ENCODE results near the gene KIF1A.

KIF1A gene

DNA sequence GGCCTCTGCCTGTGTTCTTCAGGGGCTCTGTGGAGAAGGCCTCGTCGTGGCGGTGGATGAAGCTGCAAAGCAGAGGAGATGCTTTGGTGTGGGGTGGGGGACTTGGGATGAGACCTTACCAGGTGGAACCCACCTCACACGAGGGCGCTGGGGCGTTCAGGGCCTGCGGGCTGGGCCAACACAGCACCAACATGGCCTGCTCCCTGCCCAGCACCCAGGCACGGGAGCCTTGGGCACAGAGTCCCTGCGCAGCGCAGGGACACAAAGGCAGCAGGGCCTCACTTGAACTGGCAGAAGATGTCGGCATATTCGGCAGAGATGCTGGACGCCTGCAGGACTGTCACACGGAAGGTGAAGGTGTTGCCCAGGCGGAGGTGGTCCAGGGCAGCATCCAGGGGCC lies 74.6 kb downstream of the KIF1A start:
- no peak overlapping the region for H3K4me3 ChIP-seq (ENCODE audit: low read length)
- TF ChIP-seq, protein P1, sequence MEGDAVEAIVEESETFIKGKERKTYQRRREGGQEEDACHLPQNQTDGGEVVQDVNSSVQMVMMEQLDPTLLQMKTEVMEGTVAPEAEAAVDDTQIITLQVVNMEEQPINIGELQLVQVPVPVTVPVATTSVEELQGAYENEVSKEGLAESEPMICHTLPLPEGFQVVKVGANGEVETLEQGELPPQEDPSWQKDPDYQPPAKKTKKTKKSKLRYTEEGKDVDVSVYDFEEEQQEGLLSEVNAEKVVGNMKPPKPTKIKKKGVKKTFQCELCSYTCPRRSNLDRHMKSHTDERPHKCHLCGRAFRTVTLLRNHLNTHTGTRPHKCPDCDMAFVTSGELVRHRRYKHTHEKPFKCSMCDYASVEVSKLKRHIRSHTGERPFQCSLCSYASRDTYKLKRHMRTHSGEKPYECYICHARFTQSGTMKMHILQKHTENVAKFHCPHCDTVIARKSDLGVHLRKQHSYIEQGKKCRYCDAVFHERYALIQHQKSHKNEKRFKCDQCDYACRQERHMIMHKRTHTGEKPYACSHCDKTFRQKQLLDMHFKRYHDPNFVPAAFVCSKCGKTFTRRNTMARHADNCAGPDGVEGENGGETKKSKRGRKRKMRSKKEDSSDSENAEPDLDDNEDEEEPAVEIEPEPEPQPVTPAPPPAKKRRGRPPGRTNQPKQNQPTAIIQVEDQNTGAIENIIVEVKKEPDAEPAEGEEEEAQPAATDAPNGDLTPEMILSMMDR (conservative IDR thresholded peaks at IDR 0.05; ENCODE audit: low read depth, low read length), result no peak
- no peak for DNase-seq (ENCODE audit: low read depth)

DNA sequence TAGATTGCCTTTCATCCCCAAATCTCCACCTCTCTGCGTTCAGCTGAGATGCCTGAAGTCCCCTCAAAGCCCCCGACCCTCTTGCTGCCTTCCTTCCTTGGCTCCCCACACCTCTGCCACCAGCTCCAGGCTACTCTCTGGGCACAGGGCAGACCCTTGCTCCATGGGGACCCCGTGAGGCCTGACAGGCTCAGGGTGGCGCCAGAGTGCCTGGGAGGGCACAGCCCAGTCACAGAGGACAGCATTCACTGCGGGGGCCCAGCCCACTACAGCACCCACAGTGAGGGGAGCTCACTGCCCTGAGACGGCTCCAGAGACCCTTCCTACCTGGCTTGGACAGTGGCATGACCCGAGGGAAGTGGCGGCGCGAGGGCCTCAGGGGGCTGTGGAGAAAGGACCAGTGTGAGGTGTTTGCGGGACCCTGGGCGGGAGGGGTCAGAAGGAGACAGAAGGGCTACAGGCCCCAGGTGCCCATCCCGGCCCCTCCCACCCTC lies 77.4 kb downstream of the KIF1A start:
- DNase-seq (ENCODE audit: low read depth), result no peak
- TF ChIP-seq, protein P1 (conservative IDR thresholded peaks at IDR 0.05; ENCODE audit: low read depth, low read length), result no peak
- no peak overlapping the region for H3K4me3 ChIP-seq (ENCODE audit: low read length)

DNA sequence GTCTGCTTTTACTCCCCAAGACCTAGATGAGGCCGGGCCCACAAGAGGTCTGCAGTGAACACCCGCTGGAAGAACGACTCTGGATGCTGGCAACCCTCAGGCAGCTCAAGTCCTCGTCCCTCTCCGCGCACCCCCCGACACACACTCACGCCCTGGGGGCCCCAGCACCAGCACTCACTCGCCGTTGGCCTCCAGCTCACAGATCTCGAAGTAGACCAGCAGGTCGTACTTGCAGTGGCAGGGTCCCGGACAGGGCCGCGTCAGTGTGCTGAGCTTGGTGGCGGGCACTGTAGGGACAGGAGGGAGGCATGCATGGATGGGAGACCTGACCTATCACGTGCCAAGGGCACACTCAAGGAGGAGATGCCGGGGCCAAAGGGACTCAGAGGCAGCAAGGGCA lies 78.9 kb downstream of the KIF1A start:
- no peak overlapping the region for H3K4me3 ChIP-seq (ENCODE audit: low read length)
- no peak for DNase-seq (ENCODE audit: low read depth)
- TF ChIP-seq, protein P1 (conservative IDR thresholded peaks at IDR 0.05; ENCODE audit: low read depth, low read length), result no peak

DNA sequence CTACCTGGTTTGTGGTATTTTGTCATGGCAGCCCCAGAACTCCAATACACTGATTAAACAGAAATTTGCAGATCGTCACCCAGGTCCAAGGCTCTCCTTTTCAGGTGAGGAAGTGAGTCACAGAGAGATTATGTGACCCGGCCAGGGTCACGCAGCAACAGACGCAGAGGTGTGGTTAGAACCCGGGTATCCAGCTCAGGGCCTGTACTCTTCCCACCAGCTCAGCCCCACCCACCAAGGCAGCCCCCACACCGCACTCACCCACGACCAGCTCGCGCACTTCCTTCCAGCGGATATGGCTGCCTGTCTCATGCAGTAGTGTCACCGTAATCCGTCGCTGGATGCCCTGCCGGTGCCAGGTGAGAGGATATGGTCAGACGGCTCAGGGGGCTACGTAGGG lies 80.2 kb downstream of the KIF1A start:
- TF ChIP-seq, protein P1 (conservative IDR thresholded peaks at IDR 0.05; ENCODE audit: low read depth, low read length), result no peak
- H3K4me3 ChIP-seq (ENCODE audit: low read length), result no peak overlapping the region
- no peak for DNase-seq (ENCODE audit: low read depth)

DNA sequence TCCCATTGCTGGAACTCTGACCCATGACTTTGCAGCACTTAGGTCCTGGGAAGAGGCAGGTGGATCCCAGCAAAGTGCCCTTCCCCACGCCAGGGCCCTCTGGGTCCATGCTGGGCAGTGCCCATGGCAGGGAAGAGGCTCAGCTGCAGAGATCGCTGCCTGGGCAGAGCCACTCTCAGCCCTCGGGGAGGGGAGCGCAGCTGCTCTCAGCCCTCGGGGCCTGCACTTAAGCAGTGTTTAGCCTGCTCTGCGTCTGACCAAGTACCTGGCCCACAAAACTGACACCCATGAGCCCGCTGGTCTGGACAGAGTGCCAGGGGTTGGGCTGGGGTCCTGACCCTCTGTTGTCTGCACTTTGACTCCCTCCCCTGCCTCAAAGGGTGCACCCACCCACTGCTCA lies 82.1 kb downstream of the KIF1A start:
- H3K4me3 ChIP-seq (ENCODE audit: low read length), result no peak overlapping the region
- TF ChIP-seq, protein P1 (conservative IDR thresholded peaks at IDR 0.05; ENCODE audit: low read depth, low read length), result no peak
- DNase-seq (ENCODE audit: low read depth), result no peak

DNA sequence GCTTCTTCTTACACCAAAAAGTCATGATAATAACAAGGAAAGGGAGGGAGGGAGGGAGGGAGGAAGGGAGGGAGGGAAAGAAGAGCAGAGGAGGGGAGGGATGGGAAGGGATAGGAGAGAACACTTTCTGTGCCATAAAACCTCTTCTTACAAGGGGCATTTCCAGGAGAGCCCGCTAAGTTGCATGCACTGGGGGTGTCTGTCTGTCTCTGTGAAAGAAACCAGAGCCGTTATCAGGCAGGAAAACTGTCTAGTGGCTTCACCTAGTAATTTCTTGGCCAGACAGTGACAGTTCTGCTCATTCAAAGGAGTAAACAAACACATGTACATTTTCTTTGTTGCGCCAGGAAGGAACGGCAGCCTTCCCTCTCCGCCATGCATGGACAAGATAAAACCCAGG lies 82.5 kb downstream of the KIF1A start:
- DNase-seq (ENCODE audit: low read depth), result no peak
- H3K4me3 ChIP-seq (ENCODE audit: low read length), result no peak overlapping the region
- TF ChIP-seq, protein P1 (conservative IDR thresholded peaks at IDR 0.05; ENCODE audit: low read depth, low read length), result no peak

DNA sequence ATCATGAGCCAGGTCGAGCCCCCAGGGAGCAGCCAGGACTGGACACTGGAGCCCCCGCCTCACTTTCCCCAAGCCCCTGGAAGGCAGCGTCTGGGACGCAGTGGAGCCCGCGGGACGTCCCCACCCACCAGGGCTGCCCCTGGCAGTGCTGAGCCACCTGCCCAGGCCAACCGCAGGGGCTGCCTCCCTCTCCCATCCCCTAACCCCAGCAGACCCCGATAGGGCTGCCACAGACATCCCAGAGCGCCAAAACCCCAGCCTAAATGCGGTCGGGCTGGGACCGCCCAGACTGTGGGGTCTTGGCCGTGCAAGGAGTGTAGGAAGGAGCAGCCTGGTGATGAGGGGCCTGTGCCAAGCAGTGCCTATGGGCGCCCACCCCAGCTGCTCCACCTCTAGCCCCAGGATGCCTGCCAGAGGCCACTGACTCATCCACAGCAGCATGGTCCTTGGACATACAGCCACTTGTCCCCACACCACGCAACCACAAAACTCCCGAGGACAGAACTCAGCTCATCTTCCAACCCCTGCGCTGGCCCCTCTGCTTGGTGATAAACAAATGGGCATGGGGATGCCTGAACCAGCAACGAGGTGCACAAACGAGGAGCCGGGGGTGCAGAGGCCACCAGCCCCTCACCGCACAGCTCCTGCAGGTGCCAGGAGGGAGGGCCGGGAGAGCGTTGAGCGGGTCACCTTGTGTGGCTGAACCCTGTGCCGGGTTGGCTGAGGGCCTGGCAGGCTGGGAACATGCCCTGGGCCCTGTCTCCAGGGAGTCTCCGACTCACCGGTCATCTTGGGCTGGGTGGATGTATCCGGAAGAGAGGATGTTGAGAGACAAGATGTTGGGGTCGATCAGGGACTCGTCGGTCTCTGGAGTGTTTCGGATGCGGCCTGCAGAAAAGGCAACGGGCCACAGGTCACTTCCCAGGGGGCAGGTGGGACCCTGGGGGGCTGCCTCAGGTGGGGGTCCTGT lies 83.5 kb downstream of the KIF1A start:
- TF ChIP-seq, protein P1 (conservative IDR thresholded peaks at IDR 0.05; ENCODE audit: low read depth, low read length), result no peak
- H3K4me3 ChIP-seq (ENCODE audit: low read length), result no peak overlapping the region
- DNase-seq (ENCODE audit: low read depth), result no peak
